GM12878 (cell line): ENCODE results near the gene DDX10. TPM values are rescaled to one million over a fixed set of nuclear protein-coding genes. Genes with fewer than 3 reads are reported as not detected.

ENCODE experiments used
- ATAC-seq: fragments of 200-7000 bp; cut with Tn5 transposase; 3 replicates; pipeline ENCODE4 v1.9.1; 2020; ENCODE audit warnings: mild to moderate bottlenecking, moderate library complexity
- BruUV-seq: library from RNA; stranded (reverse); fragments of 400-500 nt; replicated peaks from 2 replicates; lab custom pipeline; 2021; lab: Mats Ljungman, UMichigan
- CTCF ChIA-PET: fragments of 300-600 bp; sonication (Branson Sonifier 250); formaldehyde crosslinking; extraction: SDS; loops from one replicate; lab custom pipeline; 2021; ENCODE audit warnings: inconsistent platforms; lab: Yijun Ruan, JAX
- POLR2A ChIA-PET: fragments of 350-600 bp; formaldehyde crosslinking; extraction: SDS; loops from one replicate; lab custom pipeline; 2021; ENCODE audit warnings: inconsistent platforms; lab: Charles Lee
- RAD21 ChIA-PET: fragments of 300-600 bp; sonication (Branson Sonifier 250); formaldehyde crosslinking; loops from one replicate; lab custom pipeline; 2023; ENCODE audit warnings: antibody characterized with exemption; ENCODE audit not compliant: unreplicated experiment; lab: Charles Lee
- SMC1A ChIA-PET: fragments of 300-600 bp; sonication (Branson Sonifier 250); formaldehyde crosslinking; loops from one replicate; lab custom pipeline; 2023; ENCODE audit not compliant: unreplicated experiment, uncharacterized antibody; lab: Charles Lee
- DNase-seq: peaks from one replicate; pipeline ENCODE4 v3.0.0-alpha.2; 2011; ENCODE audit warnings: low read depth, low spot score
- FAIRE-seq: peaks from 3 replicates; lab custom pipeline; 2011; peaks lifted over from hg19 to GRCh38; lab: Jason Lieb, UNC
- H2AFZ ChIP-seq: 2 replicates; pipeline ENCODE4 v1.6.0; 2011; ENCODE audit warnings: low read depth, low read length, control low read depth; ENCODE audit not compliant: control insufficient read depth
- H3K27ac ChIP-seq: 2 replicates; pipeline ENCODE4 v1.5.1; 2011; ENCODE audit warnings: control low read depth; ENCODE audit not compliant: control insufficient read depth, insufficient read depth
- H3K27me3 ChIP-seq, 2 experiments: replicated peaks in 1 of 2; 2 replicates each; pipeline versions ENCODE4 v1.6.0 to v1.6.1; 2011; ENCODE audit warnings: low read length in 1 of 2; ENCODE audit not compliant: control insufficient read depth in 2 of 2, insufficient read depth in 2 of 2
- H3K36me3 ChIP-seq, 2 experiments: 2 replicates each; pipeline ENCODE4 v1.5.1; 2011; ENCODE audit warnings: low read length in 1 of 2; ENCODE audit not compliant: control insufficient read depth in 2 of 2, insufficient read depth in 2 of 2
- H3K4me1 ChIP-seq: 2 replicates; pipeline ENCODE4 v1.6.1; 2011; ENCODE audit warnings: mild to moderate bottlenecking, low read length, moderate library complexity, mixed read lengths; ENCODE audit not compliant: control insufficient read depth, insufficient read depth
- H3K4me2 ChIP-seq: 2 replicates; pipeline ENCODE4 v1.6.0; 2011; ENCODE audit warnings: control low read depth; ENCODE audit not compliant: control insufficient read depth, insufficient read depth
- H3K4me3 ChIP-seq: fragments of 200-600 bp; sonication (generic); 2 replicates; pipeline ENCODE4 v1.5.1; 2016
- H3K79me2 ChIP-seq: 2 replicates; pipeline ENCODE4 v1.6.0; 2011; ENCODE audit warnings: low read length; ENCODE audit not compliant: control insufficient read depth, insufficient read depth
- H3K9ac ChIP-seq: 2 replicates; pipeline ENCODE4 v1.8.0; 2011; ENCODE audit warnings: low read length, control low read depth, mixed read lengths; ENCODE audit not compliant: control insufficient read depth, insufficient read depth
- H3K9me3 ChIP-seq: replicated peaks from 3 replicates; pipeline ENCODE4 v1.5.1; 2011; ENCODE audit warnings: mild to moderate bottlenecking, low read length; ENCODE audit not compliant: control insufficient read depth, insufficient read depth
- H4K20me1 ChIP-seq: 2 replicates; pipeline ENCODE4 v1.6.0; 2011; ENCODE audit not compliant: control insufficient read depth, insufficient read depth
- CBFB ChIP-seq: IDR thresholded peaks from 2 replicates; pipeline ENCODE4 v1.6.1; 2016; ENCODE audit warnings: antibody characterized with exemption, low read depth
- EZH2 ChIP-seq: IDR thresholded peaks from 2 replicates; pipeline ENCODE4 v1.6.1; 2012; ENCODE audit warnings: low read depth, mild to moderate bottlenecking, control low read depth, inconsistent platforms, low read length, borderline replicate concordance; ENCODE audit not compliant: control insufficient read depth
- GABPA ChIP-seq: IDR thresholded peaks from 2 replicates; pipeline ENCODE4 v1.6.1; 2014; ENCODE audit warnings: antibody characterized with exemption, low read depth, mild to moderate bottlenecking, inconsistent platforms
- MYC ChIP-seq: IDR thresholded peaks from 2 replicates; pipeline ENCODE4 v1.6.1; 2011; ENCODE audit warnings: mild to moderate bottlenecking, low read length, moderate library complexity, inconsistent platforms; ENCODE audit not compliant: insufficient read depth, insufficient replicate concordance, insufficient read length, severe bottlenecking
- POLR2A ChIP-seq: IDR thresholded peaks from 2 replicates; pipeline ENCODE4 v1.6.1; 2011; ENCODE audit warnings: low read depth, mild to moderate bottlenecking, low read length
- SP1 ChIP-seq: IDR thresholded peaks from one replicate; pipeline ENCODE4 v1.6.1; 2011; ENCODE audit warnings: low read depth, low read length
- ZNF24 ChIP-seq: fragments of 450-650 bp; IDR thresholded peaks from 2 replicates; pipeline ENCODE4 v1.6.1; 2017; ENCODE audit warnings: antibody characterized with exemption, mild to moderate bottlenecking
- ZNF622 ChIP-seq: fragments of 450-650 bp; IDR thresholded peaks from 2 replicates; pipeline ENCODE4 v1.6.1; 2017; ENCODE audit warnings: mild to moderate bottlenecking, inconsistent platforms
- WGBS: methylation state at CpG from one replicate; pipeline ENCODE4 v1.1.6; 2016; ENCODE audit warnings: low lambda C conversion rate; ENCODE audit not compliant: insufficient replicate concordance, insufficient coverage; ENCODE audit errors: missing lambda C conversion rate; 5-methylcytosine and 5-hydroxymethylcytosine counted together
- in situ Hi-C: fragments of 300-500 bp; cut with MboI; formaldehyde crosslinking; loops from 9 replicates; pipeline ENCODE4 v1.14.3; 2018; ENCODE audit warnings: mixed read lengths
- intact Hi-C: fragments of 100-400 bp; cut with micrococcal nuclease; formaldehyde crosslinking; loops from one replicate; pipeline ENCODE4 v1.14.2; 2022; ENCODE audit not compliant: unreplicated experiment
- polyA plus RNA-seq, 11 experiments: library from polyadenylated mRNA; depleted of rRNA in 4 of 11; unstranded in 6 of 11; stranded (reverse) in 5 of 11; fragments of >200 nt; fragmentation: Nextera tagmentation in 4 of 11; fragmentation: Illumina TruSeq in 1 of 11; extraction: Ambion mirVana in 4 of 11; extraction: Trizol in 1 of 11; gene quantifications; 1 replicate in 1 of 11; 2 replicates in 10 of 11; pipeline versions ENCODE4 v1.2.1 to v1.2.3, GENCODE V29; 2011 to 2016; ENCODE audit warnings: inconsistent platforms in 2 of 11, missing spikeins in 2 of 11, low read depth in 1 of 11
- total RNA-seq, 4 experiments: library from RNA; depleted of rRNA in 3 of 4; stranded (reverse); fragments of >200 nt in 3 of 4; fragmentation: Illumina TruSeq in 1 of 4; extraction: Trizol in 1 of 4; gene quantifications; 2 replicates each; pipeline versions ENCODE4 v1.2.1 to v1.2.3, GENCODE V29; 2013 to 2021
- TF ChIP-seq, protein P1 (sequence below): fragments of 450-650 bp; IDR thresholded peaks from 2 replicates; pipeline ENCODE4 v1.6.1; 2017; ENCODE audit warnings: mild to moderate bottlenecking, moderate library complexity
- TF ChIP-seq, protein P2 (sequence below): fragments of 450-650 bp; formaldehyde crosslinking; IDR thresholded peaks from 2 replicates; pipeline ENCODE4 v1.4.0; 2022; ENCODE audit warnings: mild to moderate bottlenecking, moderate library complexity
- TF ChIP-seq, protein P3 (sequence below): fragments of 450-650 bp; IDR thresholded peaks from 2 replicates; pipeline ENCODE4 v1.6.1; 2018; ENCODE audit warnings: borderline replicate concordance, mild to moderate bottlenecking; ENCODE audit not compliant: partially characterized antibody
- TF ChIP-seq, protein P4 (sequence below): IDR thresholded peaks from 2 replicates; pipeline ENCODE4 v1.6.1; 2012; ENCODE audit warnings: low read depth, low read length, improper control_type of control experiment

Gene DDX10
- total and polyA plus RNA-seq, 10 of the 15 experiments (the other 5 are each of a cell fraction or from before 2014, with no cell fraction given), result 20.9 to 51.5 (median 31.9) TPM

DNA sequence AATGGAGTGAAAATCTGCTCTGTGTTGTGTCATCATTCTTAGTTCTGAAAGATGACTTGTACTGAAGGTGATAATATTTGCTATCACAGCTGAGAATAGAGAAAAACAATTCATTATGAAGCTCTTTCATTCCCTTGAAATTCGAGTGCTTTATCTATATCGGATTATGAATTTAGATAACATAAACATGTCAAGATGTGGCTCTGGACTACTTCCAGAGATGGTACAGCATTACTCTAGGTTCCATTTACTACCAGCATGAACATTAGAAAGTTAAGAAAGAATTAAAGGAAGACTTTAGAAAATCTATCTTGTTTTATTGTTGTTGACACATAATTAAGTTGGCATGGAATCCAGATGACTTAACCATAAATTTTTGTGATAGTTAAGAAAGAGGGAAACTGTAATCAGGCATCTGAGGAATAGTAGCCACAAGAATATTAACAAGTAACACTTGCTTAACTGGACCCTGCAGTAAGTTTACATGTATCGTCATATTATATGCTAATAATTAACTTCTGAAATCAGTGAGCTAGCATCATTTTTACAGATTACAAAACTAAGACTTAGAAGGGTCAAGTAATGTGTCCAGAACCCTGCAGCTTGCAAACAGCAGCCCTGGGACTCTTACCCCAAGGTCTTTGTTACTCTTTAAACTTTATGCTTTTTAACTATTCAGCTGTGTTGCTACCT, 182.6 kb downstream of the DDX10 start:
- in situ Hi-C loops (no loop called here), intact Hi-C loops (no loop called here)
- ChIA-PET RAD21 (interaction anchor here (0.5 to 0.7 kb wide), 2 partner anchors 149 to 1359 kb away, joined by 3 read pairs; no protein-coding TSS in a partner anchor), POLR2A (no interaction called here), SMC1A (interaction anchor here (0.8 to 2.0 kb wide), 8 partner anchors 8 to 183 kb away, joined by 3 to 7 read pairs (median 4); partner anchors contain the start of gene DDX10), CTCF (interaction anchor here (0.6 to 1.7 kb wide), 3 partner anchors 10 to 24 kb away, joined by 3 to 6 read pairs (median 6); no protein-coding TSS in a partner anchor)
- Histone ChIP-seq H3K4me3 (no peak overlapping the region), H3K4me1 (no peaks in the 10 kb centered on the region), H3K4me2 (no peak overlapping the region), H2AFZ (no peak overlapping the region), H3K9ac (no peak overlapping the region), H3K27ac (no peak overlapping the region), H3K27me3 (no peaks in the 10 kb centered on the region), H4K20me1 (no peaks in the 10 kb centered on the region), H3K36me3 (0 out of 4 replicates have a peak, but pooled peaks cover 0 to under 1% of the 10 kb centered on the region in 2 experiments), H3K9me3 (no peaks in the 10 kb centered on the region), H3K79me2 (no peaks in the 10 kb centered on the region)
- BruUV-seq, result no TSS peak
- ATAC-seq, result no peak
- WGBS, result 98% methylated on average over 3 of the region's 3 CpGs
- no peak for DNase-seq
- no peak for FAIRE-seq
- TF ChIP-seq, protein P1, sequence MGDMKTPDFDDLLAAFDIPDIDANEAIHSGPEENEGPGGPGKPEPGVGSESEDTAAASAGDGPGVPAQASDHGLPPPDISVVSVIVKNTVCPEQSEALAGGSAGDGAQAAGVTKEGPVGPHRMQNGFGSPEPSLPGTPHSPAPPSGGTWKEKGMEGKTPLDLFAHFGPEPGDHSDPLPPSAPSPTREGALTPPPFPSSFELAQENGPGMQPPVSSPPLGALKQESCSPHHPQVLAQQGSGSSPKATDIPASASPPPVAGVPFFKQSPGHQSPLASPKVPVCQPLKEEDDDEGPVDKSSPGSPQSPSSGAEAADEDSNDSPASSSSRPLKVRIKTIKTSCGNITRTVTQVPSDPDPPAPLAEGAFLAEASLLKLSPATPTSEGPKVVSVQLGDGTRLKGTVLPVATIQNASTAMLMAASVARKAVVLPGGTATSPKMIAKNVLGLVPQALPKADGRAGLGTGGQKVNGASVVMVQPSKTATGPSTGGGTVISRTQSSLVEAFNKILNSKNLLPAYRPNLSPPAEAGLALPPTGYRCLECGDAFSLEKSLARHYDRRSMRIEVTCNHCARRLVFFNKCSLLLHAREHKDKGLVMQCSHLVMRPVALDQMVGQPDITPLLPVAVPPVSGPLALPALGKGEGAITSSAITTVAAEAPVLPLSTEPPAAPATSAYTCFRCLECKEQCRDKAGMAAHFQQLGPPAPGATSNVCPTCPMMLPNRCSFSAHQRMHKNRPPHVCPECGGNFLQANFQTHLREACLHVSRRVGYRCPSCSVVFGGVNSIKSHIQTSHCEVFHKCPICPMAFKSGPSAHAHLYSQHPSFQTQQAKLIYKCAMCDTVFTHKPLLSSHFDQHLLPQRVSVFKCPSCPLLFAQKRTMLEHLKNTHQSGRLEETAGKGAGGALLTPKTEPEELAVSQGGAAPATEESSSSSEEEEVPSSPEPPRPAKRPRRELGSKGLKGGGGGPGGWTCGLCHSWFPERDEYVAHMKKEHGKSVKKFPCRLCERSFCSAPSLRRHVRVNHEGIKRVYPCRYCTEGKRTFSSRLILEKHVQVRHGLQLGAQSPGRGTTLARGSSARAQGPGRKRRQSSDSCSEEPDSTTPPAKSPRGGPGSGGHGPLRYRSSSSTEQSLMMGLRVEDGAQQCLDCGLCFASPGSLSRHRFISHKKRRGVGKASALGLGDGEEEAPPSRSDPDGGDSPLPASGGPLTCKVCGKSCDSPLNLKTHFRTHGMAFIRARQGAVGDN, result no peak
- TF ChIP-seq, protein P2, sequence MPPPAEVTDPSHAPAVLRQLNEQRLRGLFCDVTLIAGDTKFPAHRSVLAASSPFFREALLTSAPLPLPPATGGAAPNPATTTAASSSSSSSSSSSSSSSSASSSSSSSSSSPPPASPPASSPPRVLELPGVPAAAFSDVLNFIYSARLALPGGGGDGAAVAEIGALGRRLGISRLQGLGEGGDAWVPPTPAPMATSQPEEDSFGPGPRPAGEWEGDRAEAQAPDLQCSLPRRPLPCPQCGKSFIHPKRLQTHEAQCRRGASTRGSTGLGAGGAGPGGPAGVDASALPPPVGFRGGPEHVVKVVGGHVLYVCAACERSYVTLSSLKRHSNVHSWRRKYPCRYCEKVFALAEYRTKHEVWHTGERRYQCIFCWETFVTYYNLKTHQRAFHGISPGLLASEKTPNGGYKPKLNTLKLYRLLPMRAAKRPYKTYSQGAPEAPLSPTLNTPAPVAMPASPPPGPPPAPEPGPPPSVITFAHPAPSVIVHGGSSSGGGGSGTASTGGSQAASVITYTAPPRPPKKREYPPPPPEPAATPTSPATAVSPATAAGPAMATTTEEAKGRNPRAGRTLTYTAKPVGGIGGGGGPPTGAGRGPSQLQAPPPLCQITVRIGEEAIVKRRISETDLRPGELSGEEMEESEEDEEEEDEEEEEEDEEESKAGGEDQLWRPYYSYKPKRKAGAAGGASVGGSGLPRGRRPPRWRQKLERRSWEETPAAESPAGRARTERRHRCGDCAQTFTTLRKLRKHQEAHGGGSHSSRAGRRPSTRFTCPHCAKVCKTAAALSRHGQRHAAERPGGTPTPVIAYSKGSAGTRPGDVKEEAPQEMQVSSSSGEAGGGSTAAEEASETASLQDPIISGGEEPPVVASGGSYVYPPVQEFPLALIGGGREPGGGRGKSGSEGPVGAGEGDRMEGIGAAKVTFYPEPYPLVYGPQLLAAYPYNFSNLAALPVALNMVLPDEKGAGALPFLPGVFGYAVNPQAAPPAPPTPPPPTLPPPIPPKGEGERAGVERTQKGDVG (CRISPR knock-in tag), result no peak
- TF ChIP-seq, protein P3, sequence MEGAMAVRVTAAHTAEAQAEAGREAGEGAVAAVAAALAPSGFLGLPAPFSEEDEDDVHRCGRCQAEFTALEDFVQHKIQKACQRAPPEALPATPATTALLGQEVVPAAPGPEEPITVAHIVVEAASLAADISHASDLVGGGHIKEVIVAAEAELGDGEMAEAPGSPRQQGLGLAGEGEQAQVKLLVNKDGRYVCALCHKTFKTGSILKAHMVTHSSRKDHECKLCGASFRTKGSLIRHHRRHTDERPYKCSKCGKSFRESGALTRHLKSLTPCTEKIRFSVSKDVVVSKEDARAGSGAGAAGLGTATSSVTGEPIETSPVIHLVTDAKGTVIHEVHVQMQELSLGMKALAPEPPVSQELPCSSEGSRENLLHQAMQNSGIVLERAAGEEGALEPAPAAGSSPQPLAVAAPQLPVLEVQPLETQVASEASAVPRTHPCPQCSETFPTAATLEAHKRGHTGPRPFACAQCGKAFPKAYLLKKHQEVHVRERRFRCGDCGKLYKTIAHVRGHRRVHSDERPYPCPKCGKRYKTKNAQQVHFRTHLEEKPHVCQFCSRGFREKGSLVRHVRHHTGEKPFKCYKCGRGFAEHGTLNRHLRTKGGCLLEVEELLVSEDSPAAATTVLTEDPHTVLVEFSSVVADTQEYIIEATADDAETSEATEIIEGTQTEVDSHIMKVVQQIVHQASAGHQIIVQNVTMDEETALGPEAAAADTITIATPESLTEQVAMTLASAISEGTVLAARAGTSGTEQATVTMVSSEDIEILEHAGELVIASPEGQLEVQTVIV, result no peak
- TF ChIP-seq SP1, result no peak
- no peak for TF ChIP-seq ZNF24
- no peak for TF ChIP-seq GABPA
- no peak for TF ChIP-seq EZH2
- no peak for TF ChIP-seq ZNF622
- TF ChIP-seq POLR2A, result no peak
- no peak for TF ChIP-seq CBFB
- TF ChIP-seq, protein P4, sequence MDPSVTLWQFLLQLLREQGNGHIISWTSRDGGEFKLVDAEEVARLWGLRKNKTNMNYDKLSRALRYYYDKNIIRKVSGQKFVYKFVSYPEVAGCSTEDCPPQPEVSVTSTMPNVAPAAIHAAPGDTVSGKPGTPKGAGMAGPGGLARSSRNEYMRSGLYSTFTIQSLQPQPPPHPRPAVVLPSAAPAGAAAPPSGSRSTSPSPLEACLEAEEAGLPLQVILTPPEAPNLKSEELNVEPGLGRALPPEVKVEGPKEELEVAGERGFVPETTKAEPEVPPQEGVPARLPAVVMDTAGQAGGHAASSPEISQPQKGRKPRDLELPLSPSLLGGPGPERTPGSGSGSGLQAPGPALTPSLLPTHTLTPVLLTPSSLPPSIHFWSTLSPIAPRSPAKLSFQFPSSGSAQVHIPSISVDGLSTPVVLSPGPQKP, result no peak
- TF ChIP-seq MYC, result no peak
